Measurements from ENCODE around the gene LIMS4.
"Not testable (repeated sequence)": the region's sequence is repeated elsewhere in the genome, so short reads cannot be mapped to it uniquely, and the experiment has no call there.

LIMS4 gene

DNA sequence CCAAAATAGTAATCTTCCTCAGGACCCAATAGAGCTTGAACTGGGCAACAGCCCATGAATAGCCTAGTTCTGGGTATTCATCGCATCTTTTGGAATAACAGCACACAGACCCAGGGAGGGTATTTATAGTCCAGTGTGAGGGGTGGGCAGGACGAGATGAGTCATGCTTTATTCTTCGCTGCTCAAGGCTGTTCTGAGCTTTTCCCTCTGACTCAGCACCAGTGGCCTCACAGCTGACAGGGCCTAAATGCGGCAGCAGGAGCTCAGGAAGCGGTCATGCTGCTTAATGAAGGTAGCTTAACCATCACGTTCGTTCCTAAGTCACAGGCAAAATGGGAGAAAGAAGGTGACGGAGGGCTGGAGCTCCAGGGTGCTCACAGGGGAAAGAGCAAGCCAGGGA is 7.3 kb downstream of the LIMS4 start:
- H3K9me3 ChIP-seq (ENCODE audit: control extremely low read depth in 1 of 5, control insufficient read depth in 4 of 5, insufficient read depth in 2 of 5, low read depth in 1 of 5, low read length in 4 of 5); CTCF ChIA-PET; H3K27me3 ChIP-seq (replicated peaks in 2 of 5; ENCODE audit: control insufficient read depth in 4 of 5, insufficient read depth in 5 of 5, low read length in 4 of 5); H3K36me3 ChIP-seq (ENCODE audit: control insufficient read depth in 4 of 4, insufficient read depth in 4 of 4, low read length in 3 of 4); DNase-seq; POLR2A ChIA-PET; H3K27ac ChIP-seq (ENCODE audit: insufficient read depth in 1 of 2, low read depth in 1 of 2, low read length in 2 of 2, poor library complexity in 1 of 2, severe bottlenecking in 2 of 2); H3K4me3 ChIP-seq (ENCODE audit: control insufficient read depth in 1 of 7, extremely low read depth in 1 of 7, insufficient read depth in 4 of 7, low read depth in 2 of 7, low read length in 6 of 7); H3K4me1 ChIP-seq (ENCODE audit: control extremely low read depth in 1 of 4, control insufficient read depth in 4 of 4, insufficient read depth in 4 of 4, low read length in 3 of 4): not testable (repeated sequence)
- whole genome bisulfite sequencing (ENCODE audit: insufficient coverage): no CpG with 5 or more reads among the region's 8 CpGs

DNA sequence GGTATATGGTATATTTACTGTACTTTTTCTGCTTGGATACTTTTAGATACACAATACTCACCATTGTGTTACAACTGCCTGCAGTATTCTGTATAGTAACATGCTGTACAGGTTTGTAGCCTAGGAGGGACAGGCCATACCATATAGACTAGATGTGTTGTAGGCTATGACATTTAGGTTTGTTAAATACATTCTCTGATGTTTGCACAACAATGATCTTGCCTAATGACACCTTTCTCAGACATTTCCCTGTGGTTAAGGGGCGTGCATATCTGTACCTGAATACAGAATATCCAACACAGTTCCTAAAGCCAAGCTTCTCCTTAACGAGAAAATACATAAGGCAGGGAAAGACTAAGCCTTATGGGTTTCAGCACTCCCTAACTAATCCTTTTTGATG is 10.2 kb downstream of the LIMS4 start:
- H3K4me1 ChIP-seq (ENCODE audit: control extremely low read depth in 1 of 4, control insufficient read depth in 4 of 4, insufficient read depth in 4 of 4, low read length in 3 of 4); POLR2A ChIA-PET; CTCF ChIA-PET; H3K27ac ChIP-seq (ENCODE audit: insufficient read depth in 1 of 2, low read depth in 1 of 2, low read length in 2 of 2, poor library complexity in 1 of 2, severe bottlenecking in 2 of 2); H3K4me3 ChIP-seq (ENCODE audit: control insufficient read depth in 1 of 7, extremely low read depth in 1 of 7, insufficient read depth in 4 of 7, low read depth in 2 of 7, low read length in 6 of 7); DNase-seq; H3K36me3 ChIP-seq (ENCODE audit: control insufficient read depth in 4 of 4, insufficient read depth in 4 of 4, low read length in 3 of 4); H3K9me3 ChIP-seq (ENCODE audit: control extremely low read depth in 1 of 5, control insufficient read depth in 4 of 5, insufficient read depth in 2 of 5, low read depth in 1 of 5, low read length in 4 of 5); H3K27me3 ChIP-seq (replicated peaks in 2 of 5; ENCODE audit: control insufficient read depth in 4 of 5, insufficient read depth in 5 of 5, low read length in 4 of 5): not testable (repeated sequence)
- WGBS (ENCODE audit: insufficient coverage): no CpG with 5 or more reads among the region's 2 CpGs

DNA sequence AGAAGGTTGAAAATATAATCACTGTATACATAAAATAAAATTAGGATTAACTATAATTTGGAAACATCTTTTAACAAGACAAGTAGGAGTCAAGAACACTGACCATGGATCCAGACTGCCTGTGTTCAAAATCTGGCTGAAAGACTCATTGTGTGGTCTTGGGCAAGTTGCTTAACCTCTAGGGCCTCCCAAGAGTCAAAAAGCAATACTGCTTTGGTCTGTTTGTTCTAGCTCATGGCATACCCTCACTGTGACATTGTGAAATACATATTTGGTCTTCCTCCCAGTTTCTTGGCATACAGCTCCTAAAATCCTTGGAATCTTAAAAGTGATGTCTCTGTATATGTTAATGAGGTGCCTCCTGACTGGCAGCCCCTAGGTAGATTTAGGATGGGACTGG is 12.3 kb downstream of the LIMS4 start:
- CTCF ChIA-PET; H3K9me3 ChIP-seq (ENCODE audit: control extremely low read depth in 1 of 5, control insufficient read depth in 4 of 5, insufficient read depth in 2 of 5, low read depth in 1 of 5, low read length in 4 of 5); H3K27me3 ChIP-seq (replicated peaks in 2 of 5; ENCODE audit: control insufficient read depth in 4 of 5, insufficient read depth in 5 of 5, low read length in 4 of 5); H3K27ac ChIP-seq (ENCODE audit: insufficient read depth in 1 of 2, low read depth in 1 of 2, low read length in 2 of 2, poor library complexity in 1 of 2, severe bottlenecking in 2 of 2); H3K4me3 ChIP-seq (ENCODE audit: control insufficient read depth in 1 of 7, extremely low read depth in 1 of 7, insufficient read depth in 4 of 7, low read depth in 2 of 7, low read length in 6 of 7); DNase-seq; POLR2A ChIA-PET; H3K36me3 ChIP-seq (ENCODE audit: control insufficient read depth in 4 of 4, insufficient read depth in 4 of 4, low read length in 3 of 4); H3K4me1 ChIP-seq (ENCODE audit: control extremely low read depth in 1 of 4, control insufficient read depth in 4 of 4, insufficient read depth in 4 of 4, low read length in 3 of 4): not testable (repeated sequence)

DNA sequence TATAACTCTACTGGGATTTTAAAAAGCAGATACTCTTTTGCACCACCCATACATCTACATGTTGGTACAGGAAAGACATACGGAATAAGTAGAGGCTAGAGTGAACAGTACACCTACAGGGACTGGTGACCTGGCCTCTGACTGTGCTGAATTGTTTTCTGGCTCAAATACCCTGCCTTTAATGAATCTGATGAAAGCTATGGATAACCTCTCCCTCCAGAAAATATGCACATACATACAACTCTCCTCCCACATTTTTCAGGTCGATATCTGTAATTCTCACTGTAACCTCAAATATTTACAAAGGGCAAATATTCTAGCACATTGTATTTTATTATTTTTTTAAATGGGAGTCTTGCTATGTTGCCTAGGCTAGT is 15.4 kb downstream of the LIMS4 start:
- WGBS (ENCODE audit: insufficient coverage): no CpG with 5 or more reads among the region's 2 CpGs
- DNase-seq; H3K4me1 ChIP-seq (ENCODE audit: control extremely low read depth in 1 of 4, control insufficient read depth in 4 of 4, insufficient read depth in 4 of 4, low read length in 3 of 4); H3K27me3 ChIP-seq (replicated peaks in 2 of 5; ENCODE audit: control insufficient read depth in 4 of 5, insufficient read depth in 5 of 5, low read length in 4 of 5); H3K4me3 ChIP-seq (ENCODE audit: control insufficient read depth in 1 of 7, extremely low read depth in 1 of 7, insufficient read depth in 4 of 7, low read depth in 2 of 7, low read length in 6 of 7); POLR2A ChIA-PET; CTCF ChIA-PET; H3K36me3 ChIP-seq (ENCODE audit: control insufficient read depth in 4 of 4, insufficient read depth in 4 of 4, low read length in 3 of 4); H3K9me3 ChIP-seq (ENCODE audit: control extremely low read depth in 1 of 5, control insufficient read depth in 4 of 5, insufficient read depth in 2 of 5, low read depth in 1 of 5, low read length in 4 of 5); H3K27ac ChIP-seq (ENCODE audit: insufficient read depth in 1 of 2, low read depth in 1 of 2, low read length in 2 of 2, poor library complexity in 1 of 2, severe bottlenecking in 2 of 2): not testable (repeated sequence)

DNA sequence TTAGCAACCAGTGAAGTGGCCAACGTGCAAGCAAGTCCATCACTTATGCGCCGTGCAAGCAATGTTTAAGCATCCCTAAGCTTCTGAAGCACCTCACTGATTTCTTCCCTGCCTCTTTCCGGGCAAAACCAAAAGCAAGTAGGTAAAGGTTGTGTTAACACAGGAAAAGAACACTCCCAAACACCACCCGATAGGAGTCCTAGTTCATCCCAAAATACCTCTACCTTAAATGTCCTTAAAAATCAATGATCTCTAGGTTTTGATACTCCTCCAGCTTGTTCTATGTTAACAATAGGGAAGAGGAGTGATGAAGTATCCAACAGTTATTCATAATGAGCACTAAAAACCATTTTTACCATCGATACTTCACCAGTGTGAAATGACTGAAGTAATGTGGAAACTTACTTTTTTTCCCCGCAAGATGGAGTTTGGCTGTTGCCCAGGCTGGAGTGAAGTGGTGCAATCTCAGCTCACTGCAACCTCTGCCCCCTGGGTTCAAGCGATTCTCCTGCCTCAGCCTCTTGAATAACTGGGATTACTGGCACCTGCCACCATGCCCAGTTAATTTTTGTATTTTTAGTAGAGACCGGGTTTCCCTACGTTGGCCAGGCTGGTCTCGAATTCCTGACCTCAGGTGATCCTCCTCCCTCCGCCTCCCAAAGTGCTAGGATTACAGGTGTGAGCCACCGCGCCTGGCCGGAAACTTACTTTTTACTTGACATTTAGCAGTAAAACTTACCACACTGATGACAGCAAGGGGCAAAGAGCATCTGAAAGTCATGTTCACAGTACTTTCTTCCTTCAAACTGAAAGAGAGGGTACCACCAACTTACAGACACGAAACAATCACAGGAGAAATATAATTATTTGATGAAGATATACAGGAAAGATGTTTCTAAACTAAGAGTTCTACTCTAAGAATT is 16.1 kb downstream of the LIMS4 start:
- POLR2A ChIA-PET; DNase-seq; H3K4me3 ChIP-seq (ENCODE audit: control insufficient read depth in 1 of 7, extremely low read depth in 1 of 7, insufficient read depth in 4 of 7, low read depth in 2 of 7, low read length in 6 of 7); H3K9me3 ChIP-seq (ENCODE audit: control extremely low read depth in 1 of 5, control insufficient read depth in 4 of 5, insufficient read depth in 2 of 5, low read depth in 1 of 5, low read length in 4 of 5); H3K36me3 ChIP-seq (ENCODE audit: control insufficient read depth in 4 of 4, insufficient read depth in 4 of 4, low read length in 3 of 4); H3K27ac ChIP-seq (ENCODE audit: insufficient read depth in 1 of 2, low read depth in 1 of 2, low read length in 2 of 2, poor library complexity in 1 of 2, severe bottlenecking in 2 of 2); H3K27me3 ChIP-seq (replicated peaks in 2 of 5; ENCODE audit: control insufficient read depth in 4 of 5, insufficient read depth in 5 of 5, low read length in 4 of 5); H3K4me1 ChIP-seq (ENCODE audit: control extremely low read depth in 1 of 4, control insufficient read depth in 4 of 4, insufficient read depth in 4 of 4, low read length in 3 of 4); CTCF ChIA-PET: not testable (repeated sequence)
- no CpG with 5 or more reads among the region's 16 CpGs for WGBS (ENCODE audit: insufficient coverage)

DNA sequence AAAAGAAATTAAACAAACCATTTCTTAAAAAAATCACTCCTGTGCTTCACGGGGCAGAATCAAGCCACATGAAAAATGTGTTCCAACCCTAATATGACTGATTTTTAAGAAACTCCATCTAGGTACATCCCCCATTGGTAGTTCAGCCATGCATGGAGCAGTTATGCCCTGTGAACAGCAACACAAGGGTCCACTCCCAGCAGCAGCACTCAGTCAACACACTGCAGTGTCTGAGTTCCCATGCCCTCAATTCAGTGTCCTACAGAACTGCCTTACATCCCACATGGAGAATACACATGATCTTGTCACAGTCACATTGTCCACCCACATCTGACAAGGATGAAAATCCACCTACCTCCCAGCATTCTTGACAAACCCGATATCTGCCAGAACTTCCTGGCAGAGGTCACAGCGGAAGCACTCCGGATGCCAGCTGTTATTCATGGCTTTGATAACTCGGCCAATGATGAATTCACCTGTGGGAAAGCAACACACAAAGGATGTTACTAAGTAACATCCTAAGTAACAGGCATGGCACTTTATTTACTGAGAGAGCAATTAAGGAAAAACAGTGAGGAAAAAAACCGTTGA is 17.4 kb downstream of the LIMS4 start:
- H3K36me3 ChIP-seq (ENCODE audit: control insufficient read depth in 4 of 4, insufficient read depth in 4 of 4, low read length in 3 of 4); POLR2A ChIA-PET; H3K27me3 ChIP-seq (replicated peaks in 2 of 5; ENCODE audit: control insufficient read depth in 4 of 5, insufficient read depth in 5 of 5, low read length in 4 of 5); CTCF ChIA-PET; H3K27ac ChIP-seq (ENCODE audit: insufficient read depth in 1 of 2, low read depth in 1 of 2, low read length in 2 of 2, poor library complexity in 1 of 2, severe bottlenecking in 2 of 2); H3K4me1 ChIP-seq (ENCODE audit: control extremely low read depth in 1 of 4, control insufficient read depth in 4 of 4, insufficient read depth in 4 of 4, low read length in 3 of 4); H3K9me3 ChIP-seq (ENCODE audit: control extremely low read depth in 1 of 5, control insufficient read depth in 4 of 5, insufficient read depth in 2 of 5, low read depth in 1 of 5, low read length in 4 of 5); DNase-seq; H3K4me3 ChIP-seq (ENCODE audit: control insufficient read depth in 1 of 7, extremely low read depth in 1 of 7, insufficient read depth in 4 of 7, low read depth in 2 of 7, low read length in 6 of 7): not testable (repeated sequence)
- no CpG with 5 or more reads among the region's 6 CpGs for WGBS (ENCODE audit: insufficient coverage)

DNA sequence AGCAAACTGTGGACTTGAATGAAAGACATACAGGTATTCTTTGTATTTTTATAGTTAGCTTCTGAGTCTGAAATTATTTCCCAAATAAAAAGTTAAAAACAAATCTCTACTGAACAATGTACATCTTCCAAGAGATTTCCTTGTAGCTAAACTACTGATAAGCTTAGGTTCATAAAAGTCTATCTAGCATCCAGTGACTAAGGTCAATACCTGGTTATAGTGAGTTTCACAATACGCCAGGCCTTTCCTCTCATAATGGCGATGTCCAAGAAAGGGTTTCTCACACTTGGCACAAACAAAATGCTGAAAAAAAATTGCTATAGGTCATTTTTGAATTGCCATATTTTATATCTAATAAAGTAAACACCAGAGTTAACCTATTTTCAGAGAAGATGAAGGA is 21.7 kb downstream of the LIMS4 start:
- H3K36me3 ChIP-seq (ENCODE audit: control insufficient read depth in 4 of 4, insufficient read depth in 4 of 4, low read length in 3 of 4); H3K4me3 ChIP-seq (ENCODE audit: control insufficient read depth in 1 of 7, extremely low read depth in 1 of 7, insufficient read depth in 4 of 7, low read depth in 2 of 7, low read length in 6 of 7); H3K4me1 ChIP-seq (ENCODE audit: control extremely low read depth in 1 of 4, control insufficient read depth in 4 of 4, insufficient read depth in 4 of 4, low read length in 3 of 4); CTCF ChIA-PET; H3K27me3 ChIP-seq (replicated peaks in 2 of 5; ENCODE audit: control insufficient read depth in 4 of 5, insufficient read depth in 5 of 5, low read length in 4 of 5); DNase-seq; H3K27ac ChIP-seq (ENCODE audit: insufficient read depth in 1 of 2, low read depth in 1 of 2, low read length in 2 of 2, poor library complexity in 1 of 2, severe bottlenecking in 2 of 2); H3K9me3 ChIP-seq (ENCODE audit: control extremely low read depth in 1 of 5, control insufficient read depth in 4 of 5, insufficient read depth in 2 of 5, low read depth in 1 of 5, low read length in 4 of 5); POLR2A ChIA-PET: not testable (repeated sequence)
- WGBS (ENCODE audit: insufficient coverage): no CpG with 5 or more reads among the region's 2 CpGs

Measured in common myeloid progenitor, CD34-positive (primary cell).